Neural cell (in vitro differentiated cells): ENCODE data around the gene CEACAM4. TPM values are rescaled to one million over a fixed set of nuclear protein-coding genes. Genes with fewer than 3 reads are reported as not detected.
A peak's percentile ranks its signal among the peaks of the same experiment; 100 is the strongest.

Experiments
- H2AFZ ChIP-seq: fragments of 200-600, 300-800 bp; sonication (generic), shearing (Covaris generic); 2 replicates; pipeline ENCODE4 v1.6.0; 2014; ENCODE audit warnings: low read depth, mild to moderate bottlenecking, antibody characterized with exemption, low read length, moderate library complexity
- H3F3A ChIP-seq: fragments of 200-600 bp; shearing (Covaris generic); 2 replicates; pipeline ENCODE4 v1.6.1; 2016; ENCODE audit warnings: mild to moderate bottlenecking, moderate library complexity, mixed read lengths, antibody characterized with exemption, low read length; ENCODE audit not compliant: insufficient read depth, poor library complexity, severe bottlenecking
- H3K27ac ChIP-seq: fragments of 200-600, 300-800 bp; sonication (generic), shearing (Covaris generic); 2 replicates; pipeline ENCODE4 v1.5.1; 2014; ENCODE audit warnings: mild to moderate bottlenecking, low read length, moderate library complexity
- H3K27me3 ChIP-seq: fragments of 300-800, 200-600 bp; sonication (generic), shearing (Covaris generic); 2 replicates; pipeline ENCODE4 v1.6.0; 2014; ENCODE audit warnings: mild to moderate bottlenecking, low read depth, low read length, moderate library complexity; ENCODE audit not compliant: insufficient read depth
- H3K36me3 ChIP-seq: fragments of 300-800, 200-600 bp; sonication (generic), shearing (Covaris generic); 2 replicates; pipeline ENCODE4 v1.5.1; 2014; ENCODE audit warnings: mild to moderate bottlenecking, antibody characterized with exemption, low read length, moderate library complexity; ENCODE audit not compliant: insufficient read depth
- H3K4me2 ChIP-seq: fragments of 300-800, 200-600 bp; sonication (generic), shearing (Covaris generic); 2 replicates; pipeline ENCODE4 v1.6.0; 2014; ENCODE audit warnings: mild to moderate bottlenecking, low read length
- H3K4me3 ChIP-seq: fragments of 300-800, 200-600 bp; sonication (generic), shearing (Covaris generic); 2 replicates; pipeline ENCODE4 v1.5.1; 2014; ENCODE audit warnings: mild to moderate bottlenecking, low read length, moderate library complexity
- H3K79me2 ChIP-seq: fragments of 200-600 bp; shearing (Covaris generic); replicated peaks from 2 replicates; pipeline ENCODE4 v1.6.0; 2014; ENCODE audit warnings: mild to moderate bottlenecking, low read length, moderate library complexity; ENCODE audit not compliant: insufficient read depth
- H3K9ac ChIP-seq: fragments of 300-800, 200-600 bp; sonication (generic), shearing (Covaris generic); 2 replicates; pipeline ENCODE4 v1.6.1; 2016; ENCODE audit warnings: mild to moderate bottlenecking, low read length, mixed read lengths
- H3K9me2 ChIP-seq: fragments of 200-600 bp; shearing (Covaris generic); 2 replicates; pipeline ENCODE4 v1.6.1; 2016; ENCODE audit warnings: mild to moderate bottlenecking, low read length, mixed read lengths; ENCODE audit not compliant: insufficient read depth
- H3K9me3 ChIP-seq: fragments of 200-600, 300-800 bp; sonication (generic), shearing (Covaris generic); 2 replicates; pipeline ENCODE4 v1.6.1; 2016; ENCODE audit warnings: mild to moderate bottlenecking, mixed run types, low read length, moderate library complexity, mixed read lengths
- H4K20me1 ChIP-seq: fragments of 200-600 bp; shearing (Covaris generic); 2 replicates; pipeline ENCODE4 v1.6.1; 2016; ENCODE audit warnings: mild to moderate bottlenecking, mixed run types; ENCODE audit not compliant: insufficient read depth
- EP300 ChIP-seq: fragments of 450-650 bp; conservative IDR thresholded peaks from 2 replicates; pipeline ENCODE4 v1.6.1; 2014; ENCODE audit warnings: antibody characterized with exemption, mild to moderate bottlenecking, moderate library complexity; ENCODE audit not compliant: poor library complexity, severe bottlenecking
- EZH2 ChIP-seq: fragments of 200-600, 300-800 bp; shearing (Covaris generic), sonication (generic); IDR thresholded peaks from 2 replicates; pipeline ENCODE4 v1.6.1; 2014; ENCODE audit warnings: antibody characterized with exemption, low read length, borderline replicate concordance, mild to moderate bottlenecking; ENCODE audit not compliant: insufficient read depth, poor library complexity, severe bottlenecking
- MXI1 ChIP-seq: fragments of 450-650 bp; conservative IDR thresholded peaks from 2 replicates; pipeline ENCODE4 v1.6.1; 2014; ENCODE audit warnings: antibody characterized with exemption, mild to moderate bottlenecking; ENCODE audit not compliant: poor library complexity, severe bottlenecking
- POLR2AphosphoS5 ChIP-seq: IDR thresholded peaks from 2 replicates; pipeline ENCODE4 v1.6.1; 2012
- RAD21 ChIP-seq: fragments of 450-650 bp; conservative IDR thresholded peaks from 2 replicates; pipeline ENCODE4 v1.6.1; 2014; ENCODE audit warnings: antibody characterized with exemption, mild to moderate bottlenecking, moderate library complexity
- SMC3 ChIP-seq: fragments of 450-650 bp; conservative IDR thresholded peaks from 2 replicates; pipeline ENCODE4 v1.6.1; 2014; ENCODE audit warnings: antibody characterized with exemption, mild to moderate bottlenecking, moderate library complexity; ENCODE audit not compliant: poor library complexity
- TAF1 ChIP-seq: IDR thresholded peaks from 2 replicates; pipeline ENCODE4 v1.6.1; 2012; ENCODE audit warnings: low read depth
- polyA plus RNA-seq: library from polyadenylated mRNA; depleted of rRNA; stranded (reverse); fragments of >200 nt; gene quantifications from 2 replicates; pipeline ENCODE4 v1.2.3, GENCODE V29; 2014
- TF ChIP-seq, protein P1 (sequence below): IDR thresholded peaks from 2 replicates; pipeline ENCODE4 v1.6.1; 2012; ENCODE audit warnings: borderline replicate concordance
- TF ChIP-seq, protein P2 (sequence below): fragments of 450-650 bp; IDR thresholded peaks from 2 replicates; pipeline ENCODE4 v1.5.1; 2014; ENCODE audit warnings: antibody characterized with exemption, mild to moderate bottlenecking, moderate library complexity; ENCODE audit not compliant: poor library complexity, severe bottlenecking

Gene CEACAM4
- polyA plus RNA-seq, 1 donor from 2014 or later = not detected

DNA sequence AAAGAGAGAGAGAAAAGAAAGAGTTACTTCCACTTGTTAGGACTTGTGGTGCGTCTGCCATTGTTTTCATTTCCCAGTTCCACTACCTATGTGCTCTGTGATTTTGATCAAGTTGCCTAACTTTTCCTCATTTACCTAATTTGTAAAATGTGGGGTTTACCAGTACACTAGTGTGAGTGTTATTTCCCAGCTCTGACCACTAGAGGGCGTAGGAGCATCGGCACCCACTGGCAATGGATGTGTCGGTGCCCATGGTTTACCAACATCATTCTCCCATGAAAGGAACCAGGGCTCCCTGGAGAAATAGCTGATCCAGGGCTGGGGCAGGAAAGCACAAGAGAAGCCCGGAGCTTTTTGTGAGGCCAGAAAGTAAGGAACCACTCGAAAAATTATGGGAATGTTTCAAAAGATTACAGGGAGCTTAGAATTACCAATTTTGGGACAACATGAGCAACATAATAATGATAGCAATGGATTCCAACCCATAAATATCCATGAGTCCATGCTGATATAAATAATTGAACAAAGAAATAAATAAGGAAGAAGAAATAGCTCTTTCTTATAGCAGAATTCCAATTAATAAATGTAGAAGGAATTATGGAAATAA lies 15.1 kb upstream of the CEACAM4 start:
- no peak for TF ChIP-seq EZH2
- no peak for TF ChIP-seq TAF1
- TF ChIP-seq, protein P1, sequence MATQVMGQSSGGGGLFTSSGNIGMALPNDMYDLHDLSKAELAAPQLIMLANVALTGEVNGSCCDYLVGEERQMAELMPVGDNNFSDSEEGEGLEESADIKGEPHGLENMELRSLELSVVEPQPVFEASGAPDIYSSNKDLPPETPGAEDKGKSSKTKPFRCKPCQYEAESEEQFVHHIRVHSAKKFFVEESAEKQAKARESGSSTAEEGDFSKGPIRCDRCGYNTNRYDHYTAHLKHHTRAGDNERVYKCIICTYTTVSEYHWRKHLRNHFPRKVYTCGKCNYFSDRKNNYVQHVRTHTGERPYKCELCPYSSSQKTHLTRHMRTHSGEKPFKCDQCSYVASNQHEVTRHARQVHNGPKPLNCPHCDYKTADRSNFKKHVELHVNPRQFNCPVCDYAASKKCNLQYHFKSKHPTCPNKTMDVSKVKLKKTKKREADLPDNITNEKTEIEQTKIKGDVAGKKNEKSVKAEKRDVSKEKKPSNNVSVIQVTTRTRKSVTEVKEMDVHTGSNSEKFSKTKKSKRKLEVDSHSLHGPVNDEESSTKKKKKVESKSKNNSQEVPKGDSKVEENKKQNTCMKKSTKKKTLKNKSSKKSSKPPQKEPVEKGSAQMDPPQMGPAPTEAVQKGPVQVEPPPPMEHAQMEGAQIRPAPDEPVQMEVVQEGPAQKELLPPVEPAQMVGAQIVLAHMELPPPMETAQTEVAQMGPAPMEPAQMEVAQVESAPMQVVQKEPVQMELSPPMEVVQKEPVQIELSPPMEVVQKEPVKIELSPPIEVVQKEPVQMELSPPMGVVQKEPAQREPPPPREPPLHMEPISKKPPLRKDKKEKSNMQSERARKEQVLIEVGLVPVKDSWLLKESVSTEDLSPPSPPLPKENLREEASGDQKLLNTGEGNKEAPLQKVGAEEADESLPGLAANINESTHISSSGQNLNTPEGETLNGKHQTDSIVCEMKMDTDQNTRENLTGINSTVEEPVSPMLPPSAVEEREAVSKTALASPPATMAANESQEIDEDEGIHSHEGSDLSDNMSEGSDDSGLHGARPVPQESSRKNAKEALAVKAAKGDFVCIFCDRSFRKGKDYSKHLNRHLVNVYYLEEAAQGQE = no peak
- peak; percentile 32 for TF ChIP-seq SMC3
- TF ChIP-seq EP300 = no peak
- no peak for TF ChIP-seq MXI1
- no peak for TF ChIP-seq RAD21
- no peak for TF ChIP-seq POLR2AphosphoS5
- TF ChIP-seq, protein P2, sequence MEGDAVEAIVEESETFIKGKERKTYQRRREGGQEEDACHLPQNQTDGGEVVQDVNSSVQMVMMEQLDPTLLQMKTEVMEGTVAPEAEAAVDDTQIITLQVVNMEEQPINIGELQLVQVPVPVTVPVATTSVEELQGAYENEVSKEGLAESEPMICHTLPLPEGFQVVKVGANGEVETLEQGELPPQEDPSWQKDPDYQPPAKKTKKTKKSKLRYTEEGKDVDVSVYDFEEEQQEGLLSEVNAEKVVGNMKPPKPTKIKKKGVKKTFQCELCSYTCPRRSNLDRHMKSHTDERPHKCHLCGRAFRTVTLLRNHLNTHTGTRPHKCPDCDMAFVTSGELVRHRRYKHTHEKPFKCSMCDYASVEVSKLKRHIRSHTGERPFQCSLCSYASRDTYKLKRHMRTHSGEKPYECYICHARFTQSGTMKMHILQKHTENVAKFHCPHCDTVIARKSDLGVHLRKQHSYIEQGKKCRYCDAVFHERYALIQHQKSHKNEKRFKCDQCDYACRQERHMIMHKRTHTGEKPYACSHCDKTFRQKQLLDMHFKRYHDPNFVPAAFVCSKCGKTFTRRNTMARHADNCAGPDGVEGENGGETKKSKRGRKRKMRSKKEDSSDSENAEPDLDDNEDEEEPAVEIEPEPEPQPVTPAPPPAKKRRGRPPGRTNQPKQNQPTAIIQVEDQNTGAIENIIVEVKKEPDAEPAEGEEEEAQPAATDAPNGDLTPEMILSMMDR = peak; percentile 52
- Histone ChIP-seq H3K4me2 (no peak overlapping the region), H3K9ac (no peak overlapping the region), H3K9me2 (no peaks in the 10 kb centered on the region), H3K9me3 (no peaks in the 10 kb centered on the region), H3K27ac (no peak overlapping the region), H3K27me3 (no peaks in the 10 kb centered on the region), H3K79me2 (no peaks in the 10 kb centered on the region), H4K20me1 (no peaks in the 10 kb centered on the region), H3K36me3 (no peaks in the 10 kb centered on the region), H3K4me3 (no peak overlapping the region), H3F3A (no peaks in the 10 kb centered on the region), H2AFZ (no peak overlapping the region)

DNA sequence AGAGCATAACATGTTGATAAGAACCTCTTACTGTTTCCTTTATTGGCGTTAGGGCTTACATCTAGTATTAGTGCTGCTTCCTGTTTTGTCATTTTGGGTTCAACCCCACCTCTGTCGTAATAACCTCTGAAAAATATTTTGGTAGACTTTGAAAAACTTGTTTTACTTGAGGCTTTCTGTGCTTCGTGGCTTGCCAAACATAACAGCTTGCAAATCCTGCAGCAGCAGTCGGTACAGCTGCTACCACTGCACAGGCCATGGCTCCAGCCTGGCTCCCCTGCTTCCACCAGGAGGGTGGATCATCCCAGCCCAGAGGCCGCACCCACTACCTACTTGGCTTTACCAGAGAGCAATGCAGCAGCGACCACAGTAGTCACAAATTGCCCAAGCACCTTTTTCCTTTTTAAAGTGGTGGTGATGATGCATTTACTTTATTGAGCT lies 11.8 kb upstream of the CEACAM4 start:
- Histone ChIP-seq H3K27ac (no peak overlapping the region), H3K4me2 (no peak overlapping the region), H4K20me1 (no peaks in the 10 kb centered on the region), H3K36me3 (no peaks in the 10 kb centered on the region), H3K79me2 (no peaks in the 10 kb centered on the region), H3K9ac (no peak overlapping the region), H3K9me3 (no peaks in the 10 kb centered on the region), H3K4me3 (no peak overlapping the region), H3F3A (no peaks in the 10 kb centered on the region), H2AFZ (no peak overlapping the region), H3K9me2 (no peaks in the 10 kb centered on the region), H3K27me3 (no peaks in the 10 kb centered on the region)
- TF ChIP-seq RAD21 (no peak), SMC3 (no peak), EZH2 (no peak), TAF1 (no peak), MXI1 (no peak), POLR2AphosphoS5 (no peak), EP300 (no peak)
- TF ChIP-seq, protein P2 = no peak
- TF ChIP-seq, protein P1 = no peak
